T-cell (primary cell): Measurements from ENCODE around the gene AP4E1. TPM values are rescaled to one million over a fixed set of nuclear protein-coding genes. Genes with fewer than 3 reads are reported as not detected.
"Not testable (repeated sequence)": the region's sequence is repeated elsewhere in the genome, so short reads cannot be mapped to it uniquely, and the experiment has no call there.

ENCODE experiments used
- ATAC-seq, 4 experiments: fragments of 200-7000 bp in 3 of 4; fragments of 150-1000 bp in 1 of 4; cut with Tn5 transposase; replicated peaks in 1 of 4; 1 replicate in 3 of 4; 2 replicates in 1 of 4; pipeline ENCODE4 v1.10.0; 2021; ENCODE audit warnings: moderate library complexity in 3 of 4, mild to moderate bottlenecking in 2 of 4, moderate number of reproducible peaks in 1 of 4
- CTCF ChIA-PET, 2 donors: fragments of 300-600 bp; sonication (Branson Sonifier 250); formaldehyde crosslinking; loops; one replicate each; lab custom pipeline; 2022; ENCODE audit warnings: antibody characterized with exemption in 2 of 2; lab: Charles Lee
- POLR2A ChIA-PET, 2 donors: fragments of 300-600 bp; sonication (Branson Sonifier 250); formaldehyde crosslinking; loops; one replicate each; lab custom pipeline; 2022; ENCODE audit warnings: antibody characterized with exemption in 2 of 2; lab: Charles Lee
- DNase-seq, 35 experiments: peaks; one replicate each; pipeline versions ENCODE4 v3.0.0 to v3.0.0-alpha.2; 2013 to 2023
- H3K27ac ChIP-seq: one replicate; pipeline ENCODE4 v1.5.1; 2013; ENCODE audit warnings: low read length
- H3K27me3 ChIP-seq, 2 experiments: replicated peaks in 1 of 2; 1 replicate in 1 of 2; 2 replicates in 1 of 2; pipeline versions ENCODE4 v1.6.1 to v1.7.0; 2013; ENCODE audit warnings: low read length in 1 of 2, mixed read lengths in 1 of 2; ENCODE audit not compliant: control insufficient read depth in 2 of 2, insufficient read depth in 2 of 2; ENCODE audit errors: extremely low read depth in 1 of 2
- H3K36me3 ChIP-seq, 2 donors: 1 replicate in 1 of 2; 2 replicates in 1 of 2; pipeline versions ENCODE4 v1.6.1 to v1.7.0; 2013; ENCODE audit warnings: low read length in 1 of 2; ENCODE audit not compliant: control insufficient read depth in 2 of 2, insufficient read depth in 1 of 2; ENCODE audit errors: extremely low read depth in 1 of 2
- H3K4me1 ChIP-seq, 2 experiments: 1 replicate in 1 of 2; 2 replicates in 1 of 2; pipeline versions ENCODE4 v1.6.1 to v1.7.0; 2013; ENCODE audit warnings: low read length in 2 of 2, mixed read lengths in 1 of 2; ENCODE audit not compliant: insufficient read depth in 2 of 2, control insufficient read depth in 1 of 2; ENCODE audit errors: extremely low read depth in 1 of 2
- H3K4me3 ChIP-seq, 2 donors: 1 replicate in 1 of 2; 2 replicates in 1 of 2; pipeline versions ENCODE4 v1.5.1 to v1.7.0; 2013; ENCODE audit warnings: mild to moderate bottlenecking in 2 of 2, low read length in 1 of 2, moderate library complexity in 1 of 2; ENCODE audit not compliant: control insufficient read depth in 1 of 2; ENCODE audit errors: extremely low read depth in 1 of 2
- H3K9me3 ChIP-seq: 2 replicates; pipeline ENCODE4 v1.7.0; 2013
- H3K27ac Mint-ChIP-seq, 2 donors: one replicate each; pipeline ENCODE4 v1.8.0; 2020 to 2021; ENCODE audit warnings: mild to moderate bottlenecking in 2 of 2, mixed read lengths in 2 of 2
- H3K27me3 Mint-ChIP-seq, 2 donors: one replicate each; pipeline ENCODE4 v1.8.0; 2021 to 2022; ENCODE audit warnings: mixed read lengths in 2 of 2
- H3K36me3 Mint-ChIP-seq: one replicate; pipeline ENCODE4 v1.8.0; 2021; ENCODE audit warnings: mixed read lengths
- H3K4me1 Mint-ChIP-seq, 3 donors: one replicate each; pipeline ENCODE4 v1.8.0; 2020 to 2022; ENCODE audit warnings: mixed read lengths in 3 of 3, mild to moderate bottlenecking in 1 of 3
- H3K4me3 Mint-ChIP-seq, 3 donors: one replicate each; pipeline ENCODE4 v1.8.0; 2020 to 2022; ENCODE audit warnings: mild to moderate bottlenecking in 3 of 3, mixed read lengths in 3 of 3, moderate library complexity in 3 of 3
- H3K9me3 Mint-ChIP-seq, 3 donors: one replicate each; pipeline ENCODE4 v1.8.0; 2020 to 2022; ENCODE audit warnings: mixed read lengths in 3 of 3
- WGBS: methylation state at CpG from one replicate; pipeline ENCODE4 v1.1.5; 2013; ENCODE audit warnings: missing lambda C conversion rate; ENCODE audit not compliant: insufficient coverage; 5-methylcytosine and 5-hydroxymethylcytosine counted together
- total RNA-seq, 35 experiments: library from RNA in 6 of 35; stranded (reverse) in 6 of 35; fragments of 120-200 nt in 1 of 35; gene quantifications; one replicate each; pipeline versions ENCODE4 v1.2.1 to v1.2.4 and lab custom pipeline; 2013 to 2026

The AP4E1 gene
- total RNA-seq, 5 donors from 2014 or later (not counting 1 experiment from before 2014, with no cell fraction given) = 9.4 to 14.0 (median 10.8) TPM

DNA sequence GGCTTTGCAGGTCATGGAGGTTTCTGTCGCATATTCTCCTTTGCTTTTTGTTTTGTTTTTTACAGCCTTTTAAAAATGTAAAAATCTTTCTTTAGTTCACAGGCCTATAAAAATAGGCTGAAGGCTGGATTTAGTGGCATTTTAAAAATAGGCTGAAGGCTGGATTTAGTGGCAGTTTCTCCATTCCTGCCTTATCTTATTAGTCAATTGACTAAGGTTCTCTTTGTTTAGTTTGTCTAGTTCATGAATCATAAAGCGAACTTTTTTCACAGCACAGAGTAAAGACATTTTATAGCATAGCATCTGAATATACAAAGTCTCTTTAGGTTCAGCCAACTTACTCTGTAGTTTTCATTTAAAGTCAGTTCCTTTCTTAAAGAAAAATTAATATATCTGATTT, 31.4 kb downstream of the AP4E1 start:
- no peaks in the 10 kb centered on the region for H3K9me3 ChIP-seq
- no peak for DNase-seq
- H3K4me1 ChIP-seq = no peaks in the 10 kb centered on the region
- Mint-ChIP-seq H3K27ac (no peak overlapping the region), H3K36me3 (peaks cover 52% of the 10 kb centered on the region), H3K4me1 (no peaks in the 10 kb centered on the region), H3K4me3 (no peak overlapping the region), H3K27me3 (no peaks in the 10 kb centered on the region), H3K9me3 (no peaks in the 10 kb centered on the region)
- H3K4me3 ChIP-seq = no peak overlapping the region
- no peak for ATAC-seq
- ChIA-PET POLR2A (interaction anchor here in 1 of 2 donors (0.6 kb wide), 1 partner anchor 1322 kb away, joined by 3 read pairs; no protein-coding TSS in a partner anchor), CTCF (no interaction called here)
- H3K36me3 ChIP-seq = peaks cover 12 to 32% of the 10 kb centered on the region in 2 donors
- no CpG with 5 or more reads among the region's 2 CpGs for WGBS
- H3K27me3 ChIP-seq = no peaks in the 10 kb centered on the region
- no peak overlapping the region for H3K27ac ChIP-seq

DNA sequence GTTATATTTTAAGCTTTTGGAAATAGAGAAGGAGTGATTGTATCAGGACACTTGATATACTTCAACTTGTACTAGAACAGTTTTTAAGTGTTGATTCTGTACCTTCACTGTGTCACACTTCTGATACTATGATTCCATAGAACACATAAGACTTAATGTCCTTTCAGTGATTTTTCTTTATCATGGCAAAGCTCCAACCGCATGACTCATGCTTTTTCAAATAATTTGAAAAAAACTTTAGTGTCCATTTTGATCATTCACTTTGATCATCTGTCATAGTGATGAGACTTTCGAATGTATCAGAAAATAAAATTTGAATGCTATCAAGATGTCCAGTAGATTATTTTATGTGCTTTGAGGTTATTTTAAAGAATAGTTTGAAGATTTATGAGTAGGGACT, 32.0 kb downstream of the AP4E1 start:
- POLR2A ChIA-PET = interaction anchor here in 1 of 2 donors (0.6 kb wide), 1 partner anchor 1323 kb away, joined by 3 read pairs; no protein-coding TSS in a partner anchor
- H3K27me3 ChIP-seq = no peaks in the 10 kb centered on the region
- H3K9me3 Mint-ChIP-seq = no peaks in the 10 kb centered on the region
- ATAC-seq (no peak), DNase-seq (no peak)
- H3K27ac Mint-ChIP-seq = no peak overlapping the region
- no CpG with 5 or more reads among the region's 2 CpGs for WGBS
- no peaks in the 10 kb centered on the region for H3K4me1 ChIP-seq
- H3K36me3 ChIP-seq = peaks cover 12 to 33% of the 10 kb centered on the region in 2 donors
- no peaks in the 10 kb centered on the region for H3K4me1 Mint-ChIP-seq
- H3K9me3 ChIP-seq = no peaks in the 10 kb centered on the region
- H3K4me3 Mint-ChIP-seq = no peak overlapping the region
- H3K4me3 ChIP-seq = no peak overlapping the region
- CTCF ChIA-PET = no interaction called here
- peaks cover 53% of the 10 kb centered on the region for H3K36me3 Mint-ChIP-seq
- no peaks in the 10 kb centered on the region for H3K27me3 Mint-ChIP-seq
- no peak overlapping the region for H3K27ac ChIP-seq

DNA sequence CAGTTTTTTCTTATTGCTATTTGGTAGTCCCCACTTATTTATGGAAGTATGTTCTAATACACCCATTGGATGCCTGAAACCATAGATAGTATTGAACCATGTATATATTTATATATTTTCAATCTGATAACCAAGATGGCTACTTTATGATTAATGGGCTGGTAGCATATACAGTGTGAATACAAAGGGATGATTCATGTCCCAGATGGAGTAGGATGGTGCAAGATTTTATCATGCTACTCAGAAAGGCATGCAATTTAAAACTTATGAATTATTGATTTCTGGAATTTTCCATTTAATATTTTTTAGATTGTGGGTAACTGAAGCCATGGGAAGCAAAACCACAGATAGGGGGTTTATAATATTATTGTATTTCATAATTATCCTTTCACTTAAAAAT, 35.2 kb downstream of the AP4E1 start:
- peaks cover 2 to 25% of the 10 kb centered on the region in 2 donors for H3K36me3 ChIP-seq
- peaks cover 50% of the 10 kb centered on the region for H3K36me3 Mint-ChIP-seq
- POLR2A ChIA-PET = no interaction called here

DNA sequence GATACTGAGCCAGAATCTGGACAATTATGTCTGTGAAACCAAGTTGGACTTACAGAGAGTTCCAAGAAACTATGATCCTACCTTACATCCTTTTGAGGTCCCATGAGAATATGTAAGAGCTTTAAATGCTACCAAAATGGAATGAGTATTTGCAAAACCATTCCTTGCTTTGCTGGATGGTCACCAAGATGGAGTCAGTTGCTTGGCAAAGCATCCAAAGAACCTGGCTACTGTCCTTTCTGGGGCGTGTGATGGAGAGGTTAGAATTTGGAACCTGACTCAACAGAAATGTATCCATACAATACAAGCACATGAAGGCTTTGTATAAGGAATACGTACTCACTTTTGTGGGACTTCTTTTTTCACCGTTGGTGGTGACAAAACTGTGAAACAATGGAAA, 36.2 kb downstream of the AP4E1 start:
- POLR2A ChIA-PET = no interaction called here
- Mint-ChIP-seq H3K36me3 (peaks cover 56% of the 10 kb centered on the region), H3K27me3 (no peaks in the 10 kb centered on the region), H3K9me3 (peaks cover 0 to under 1% (median 0%) of the 10 kb centered on the region in 3 donors), H3K4me3 (no peak overlapping the region), H3K27ac (no peak overlapping the region), H3K4me1 (no peaks in the 10 kb centered on the region)
- no peaks in the 10 kb centered on the region for H3K9me3 ChIP-seq
- no peak overlapping the region for H3K27ac ChIP-seq
- no peaks in the 10 kb centered on the region for H3K4me1 ChIP-seq
- CTCF ChIA-PET = no interaction called here
- DNase-seq (no peak), ATAC-seq (no peak)
- WGBS = no CpG with 5 or more reads among the region's 3 CpGs
- H3K27me3 ChIP-seq = no peaks in the 10 kb centered on the region
- peaks cover 0 to 26% of the 10 kb centered on the region in 2 donors for H3K36me3 ChIP-seq
- H3K4me3 ChIP-seq = no peak overlapping the region

More for the DNA sequence above, 35.2 kb downstream of the AP4E1 start:
- Histone ChIP-seq H3K9me3 (no peaks in the 10 kb centered on the region), H3K27ac (no peak overlapping the region), H3K4me3 (no peak overlapping the region), H3K4me1 (no peaks in the 10 kb centered on the region), H3K27me3 (no peaks in the 10 kb centered on the region)
- Mint-ChIP-seq H3K9me3 (no peaks in the 10 kb centered on the region), H3K27me3 (no peaks in the 10 kb centered on the region), H3K4me3 (no peak overlapping the region), H3K27ac (no peak overlapping the region), H3K4me1 (no peaks in the 10 kb centered on the region)
- CTCF ChIA-PET = interaction anchor here in 1 of 2 donors (0.6 kb wide), 1 partner anchor 196 kb away, joined by 3 read pairs; no protein-coding TSS in a partner anchor
- ATAC-seq (no peak), DNase-seq (no peak)

DNA sequence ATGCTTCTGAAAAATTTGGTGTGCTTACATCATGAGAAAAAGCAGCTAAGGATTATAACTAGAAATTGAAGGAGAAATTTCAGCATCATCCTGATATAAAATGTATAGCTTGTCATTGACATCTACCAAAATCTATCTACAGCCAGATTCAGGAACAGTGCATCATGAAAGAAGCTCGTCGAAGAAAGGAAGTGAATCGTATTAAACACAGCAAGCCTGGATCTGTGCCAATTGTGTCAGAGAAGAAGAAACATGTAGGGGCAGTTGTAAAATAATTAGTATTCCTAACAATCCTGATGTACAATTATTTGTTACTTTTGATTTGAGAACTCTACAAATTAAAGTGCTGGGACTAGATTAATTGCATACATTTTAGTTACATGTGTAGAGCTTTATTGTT, 37.2 kb downstream of the AP4E1 start:
- Histone ChIP-seq H3K4me1 (no peaks in the 10 kb centered on the region), H3K9me3 (no peaks in the 10 kb centered on the region), H3K27me3 (no peaks in the 10 kb centered on the region), H3K27ac (no peak overlapping the region), H3K4me3 (no peak overlapping the region), H3K36me3 (peaks cover 0 to 34% of the 10 kb centered on the region in 2 donors)
- Mint-ChIP-seq H3K4me3 (no peak overlapping the region), H3K27ac (no peak overlapping the region), H3K9me3 (peaks cover 0 to 9% (median 0%) of the 10 kb centered on the region in 3 donors), H3K4me1 (no peaks in the 10 kb centered on the region), H3K27me3 (no peaks in the 10 kb centered on the region), H3K36me3 (peaks cover 66% of the 10 kb centered on the region)
- no CpG with 5 or more reads among the region's 3 CpGs for WGBS
- ChIA-PET CTCF (interaction anchor here in 1 of 2 donors (0.5 kb wide), 1 partner anchor 1048 kb away, joined by 5 read pairs; no protein-coding TSS in a partner anchor), POLR2A (no interaction called here)
- no peak for DNase-seq
- ATAC-seq = no peak

DNA sequence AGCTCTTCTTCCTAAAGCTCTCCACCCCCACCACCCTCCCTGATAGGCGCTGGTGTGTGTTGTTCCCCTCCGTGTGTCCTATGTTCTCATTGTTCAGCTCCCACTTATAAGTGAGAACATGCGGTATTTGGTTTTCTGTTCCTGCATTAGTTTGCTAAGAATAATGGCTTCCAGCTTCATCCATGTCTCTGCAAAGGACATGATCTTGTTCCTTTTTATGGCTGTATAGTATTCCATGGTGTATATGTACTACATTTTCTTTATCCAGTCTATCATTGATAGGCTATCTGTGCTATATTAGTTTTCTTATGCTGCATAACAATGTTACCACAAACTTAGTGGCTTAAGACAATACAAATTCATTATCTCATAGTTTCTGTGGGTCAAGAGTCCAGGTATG, 42.3 kb downstream of the AP4E1 start:
- H3K9me3 ChIP-seq, H3K4me3 ChIP-seq, DNase-seq, H3K4me1 ChIP-seq, H3K27ac Mint-ChIP-seq, H3K4me3 Mint-ChIP-seq, H3K4me1 Mint-ChIP-seq, H3K27me3 Mint-ChIP-seq, H3K27ac ChIP-seq, H3K27me3 ChIP-seq, POLR2A ChIA-PET, ATAC-seq: not testable (repeated sequence)
- CTCF ChIA-PET = interaction anchor here in 1 of 2 donors (0.6 kb wide), 1 partner anchor 57 kb away, joined by 6 read pairs; no protein-coding TSS in a partner anchor
- Mint-ChIP-seq H3K36me3 (peaks cover 74% of the 10 kb centered on the region), H3K9me3 (peaks cover 3 to 26% (median 4%) of the 10 kb centered on the region in 3 donors)
- no CpG with 5 or more reads among the region's 3 CpGs for WGBS
- H3K36me3 ChIP-seq = peaks cover 0 to 38% of the 10 kb centered on the region in 2 donors
